ENCODE data around the gene NRXN3.

The NRXN3 gene

DNA sequence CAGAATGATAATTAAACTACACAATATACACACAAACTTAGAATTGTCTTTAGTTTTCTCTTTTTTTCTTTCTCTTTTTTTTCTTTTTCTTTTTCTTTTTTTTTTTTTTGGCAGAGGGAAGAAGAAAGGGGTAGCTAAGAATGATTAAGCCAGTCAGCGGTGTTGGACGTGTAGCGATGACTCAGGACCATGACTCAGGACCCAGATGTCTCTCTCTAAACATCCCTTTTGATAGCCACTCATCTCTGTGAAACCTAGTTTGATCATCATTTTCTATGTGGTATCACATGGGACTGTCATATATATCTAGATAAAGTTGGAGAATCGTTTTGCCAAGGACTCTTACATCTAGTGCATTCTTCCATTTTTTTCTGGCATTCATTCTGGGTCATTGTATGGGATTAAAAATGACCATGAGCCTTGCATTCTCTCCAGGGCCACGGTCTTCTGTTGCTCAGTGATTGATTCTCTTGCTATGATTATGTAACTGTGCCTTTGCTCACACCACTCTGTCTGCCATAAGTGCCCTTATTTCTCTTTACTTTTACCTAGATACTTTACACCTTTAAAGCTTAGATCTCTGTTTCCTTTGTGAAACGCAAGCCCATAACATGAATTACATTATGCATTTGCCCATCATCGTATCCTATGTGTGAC is 26.6 kb upstream of the NRXN3 start:
- no peak overlapping the region for H3K4me3 ChIP-seq (ENCODE audit: low read depth, low read length)
- in situ Hi-C loops (cut with HindIII; ENCODE audit: low sequenced_read_pairs): no loop called here
- TF ChIP-seq, protein P1, sequence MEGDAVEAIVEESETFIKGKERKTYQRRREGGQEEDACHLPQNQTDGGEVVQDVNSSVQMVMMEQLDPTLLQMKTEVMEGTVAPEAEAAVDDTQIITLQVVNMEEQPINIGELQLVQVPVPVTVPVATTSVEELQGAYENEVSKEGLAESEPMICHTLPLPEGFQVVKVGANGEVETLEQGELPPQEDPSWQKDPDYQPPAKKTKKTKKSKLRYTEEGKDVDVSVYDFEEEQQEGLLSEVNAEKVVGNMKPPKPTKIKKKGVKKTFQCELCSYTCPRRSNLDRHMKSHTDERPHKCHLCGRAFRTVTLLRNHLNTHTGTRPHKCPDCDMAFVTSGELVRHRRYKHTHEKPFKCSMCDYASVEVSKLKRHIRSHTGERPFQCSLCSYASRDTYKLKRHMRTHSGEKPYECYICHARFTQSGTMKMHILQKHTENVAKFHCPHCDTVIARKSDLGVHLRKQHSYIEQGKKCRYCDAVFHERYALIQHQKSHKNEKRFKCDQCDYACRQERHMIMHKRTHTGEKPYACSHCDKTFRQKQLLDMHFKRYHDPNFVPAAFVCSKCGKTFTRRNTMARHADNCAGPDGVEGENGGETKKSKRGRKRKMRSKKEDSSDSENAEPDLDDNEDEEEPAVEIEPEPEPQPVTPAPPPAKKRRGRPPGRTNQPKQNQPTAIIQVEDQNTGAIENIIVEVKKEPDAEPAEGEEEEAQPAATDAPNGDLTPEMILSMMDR (IDR thresholded peaks at IDR 0.05; ENCODE audit: low read depth, low read length, missing control alignments): no peak
- peak; percentile 13 for DNase-seq (ENCODE audit: low read depth)

DNA sequence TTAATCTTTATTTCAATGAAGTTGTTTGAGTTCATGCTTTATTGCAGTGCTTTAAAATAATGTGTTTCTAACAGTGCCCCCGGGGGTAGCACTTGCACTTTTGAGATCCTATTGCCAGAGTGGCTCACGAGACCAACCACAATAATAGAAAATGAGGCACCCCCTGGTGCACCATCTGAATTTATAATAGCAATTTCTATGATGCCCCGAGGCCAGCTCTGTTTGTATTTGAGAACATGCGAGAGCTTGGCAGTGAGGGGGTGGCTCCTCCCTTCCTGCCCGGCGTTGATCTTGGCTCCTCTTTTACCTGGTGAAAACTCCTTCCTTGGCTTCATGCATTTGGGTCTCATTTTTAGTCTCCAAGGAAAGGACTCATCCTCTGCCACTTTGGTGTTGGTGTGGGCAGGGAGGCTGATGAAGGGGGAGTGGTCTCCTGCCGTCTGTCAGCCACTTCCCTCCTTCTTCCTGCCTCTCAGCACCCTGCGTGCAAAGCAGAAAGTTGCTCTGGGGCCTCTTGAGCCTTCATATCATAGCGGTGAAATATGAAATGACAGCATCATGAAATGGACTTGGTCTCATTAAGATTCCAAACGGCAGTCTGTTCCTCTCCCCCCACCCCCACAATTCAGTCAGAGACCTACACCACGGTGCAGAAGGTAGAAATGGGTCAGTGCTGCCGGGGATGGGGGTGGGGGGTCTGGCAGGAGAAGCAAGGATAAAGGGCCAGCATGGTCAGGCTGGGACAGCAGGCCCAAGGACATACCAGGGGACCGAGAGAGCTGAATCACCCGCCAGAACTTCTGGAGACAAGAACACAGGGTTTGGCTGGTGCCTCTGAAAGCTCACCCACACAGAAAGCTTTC is 17.7 kb upstream of the NRXN3 start:
- in situ Hi-C loops (cut with HindIII; ENCODE audit: low sequenced_read_pairs): no loop called here
- H3K4me3 ChIP-seq (ENCODE audit: low read depth, low read length): no peak overlapping the region
- DNase-seq (ENCODE audit: low read depth): no peak
- TF ChIP-seq, protein P1 (IDR thresholded peaks at IDR 0.05; ENCODE audit: low read depth, low read length, missing control alignments): no peak

GRCh38 chr14:78153064-78153341 is 17.2 kb upstream of the NRXN3 start:
- in situ Hi-C loops (cut with HindIII; ENCODE audit: low sequenced_read_pairs): no loop called here
- TF ChIP-seq, protein P1 (IDR thresholded peaks at IDR 0.05; ENCODE audit: low read depth, low read length, missing control alignments): peak; percentile 3
- H3K4me3 ChIP-seq (ENCODE audit: low read depth, low read length): no peak overlapping the region
- peak; percentile 16 for DNase-seq (ENCODE audit: low read depth)

- in situ Hi-C loops (cut with HindIII; ENCODE audit: low sequenced_read_pairs): no loop called here
- DNase-seq (ENCODE audit: low read depth): no peak
- no peak overlapping the region for H3K4me3 ChIP-seq (ENCODE audit: low read depth, low read length)
- TF ChIP-seq, protein P1 (IDR thresholded peaks at IDR 0.05; ENCODE audit: low read depth, low read length, missing control alignments): no peak
Observed at GRCh38 chr14:78154827-78155226, 15.3 kb upstream of the NRXN3 start.

GRCh38 chr14:78156196-78156595 is 14.0 kb upstream of the NRXN3 start:
- H3K4me3 ChIP-seq (ENCODE audit: low read depth, low read length): no peak overlapping the region
- TF ChIP-seq, protein P1 (IDR thresholded peaks at IDR 0.05; ENCODE audit: low read depth, low read length, missing control alignments): no peak
- DNase-seq (ENCODE audit: low read depth): no peak
- in situ Hi-C loops (cut with HindIII; ENCODE audit: low sequenced_read_pairs): no loop called here

GRCh38 chr14:78157494-78158437 is 12.4 kb upstream of the NRXN3 start:
- DNase-seq (ENCODE audit: low read depth): peak; percentile 22
- in situ Hi-C loops (cut with HindIII; ENCODE audit: low sequenced_read_pairs): no loop called here
- no peak overlapping the region for H3K4me3 ChIP-seq (ENCODE audit: low read depth, low read length)
- TF ChIP-seq, protein P1 (IDR thresholded peaks at IDR 0.05; ENCODE audit: low read depth, low read length, missing control alignments): no peak

Data from astrocyte of the cerebellum (primary cell).